ENCODE results near the gene CCT4. TPM values are rescaled to one million over a fixed set of nuclear protein-coding genes. Genes with fewer than 3 reads are reported as not detected.

The CCT4 gene
- total RNA-seq, 1 experiment from 2014 or later = 348 TPM

DNA sequence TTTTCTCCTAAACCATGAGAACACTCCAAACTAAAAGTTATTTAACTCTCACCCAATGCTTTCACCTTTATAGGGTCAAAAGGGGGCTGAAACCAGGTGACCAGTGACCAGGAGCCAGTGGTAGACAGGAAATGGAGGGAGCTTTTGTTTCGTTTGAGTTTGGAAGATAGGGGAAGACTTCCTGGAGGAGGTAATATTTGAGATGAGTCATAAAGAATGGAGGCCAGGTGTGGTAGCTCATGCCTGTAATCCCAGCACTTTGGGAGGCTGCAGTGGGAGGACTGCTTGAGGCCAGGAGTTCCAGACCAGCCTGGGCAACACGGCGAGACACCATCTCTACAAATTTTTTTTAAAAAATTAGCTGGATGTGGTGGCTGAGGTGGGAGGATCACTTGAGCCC, 43.1 kb downstream of the CCT4 start:
- H3K36me3 ChIP-seq (ENCODE audit: insufficient read depth, low read length, poor library complexity, severe bottlenecking) = no peaks in the 10 kb centered on the region
- no peaks in the 10 kb centered on the region for H3K4me1 ChIP-seq (ENCODE audit: insufficient read depth, low read length, poor library complexity, severe bottlenecking)
- no peaks in the 10 kb centered on the region for H3K9me3 ChIP-seq (ENCODE audit: low read depth, low read length, poor library complexity, severe bottlenecking)
- TF ChIP-seq, protein P1, sequence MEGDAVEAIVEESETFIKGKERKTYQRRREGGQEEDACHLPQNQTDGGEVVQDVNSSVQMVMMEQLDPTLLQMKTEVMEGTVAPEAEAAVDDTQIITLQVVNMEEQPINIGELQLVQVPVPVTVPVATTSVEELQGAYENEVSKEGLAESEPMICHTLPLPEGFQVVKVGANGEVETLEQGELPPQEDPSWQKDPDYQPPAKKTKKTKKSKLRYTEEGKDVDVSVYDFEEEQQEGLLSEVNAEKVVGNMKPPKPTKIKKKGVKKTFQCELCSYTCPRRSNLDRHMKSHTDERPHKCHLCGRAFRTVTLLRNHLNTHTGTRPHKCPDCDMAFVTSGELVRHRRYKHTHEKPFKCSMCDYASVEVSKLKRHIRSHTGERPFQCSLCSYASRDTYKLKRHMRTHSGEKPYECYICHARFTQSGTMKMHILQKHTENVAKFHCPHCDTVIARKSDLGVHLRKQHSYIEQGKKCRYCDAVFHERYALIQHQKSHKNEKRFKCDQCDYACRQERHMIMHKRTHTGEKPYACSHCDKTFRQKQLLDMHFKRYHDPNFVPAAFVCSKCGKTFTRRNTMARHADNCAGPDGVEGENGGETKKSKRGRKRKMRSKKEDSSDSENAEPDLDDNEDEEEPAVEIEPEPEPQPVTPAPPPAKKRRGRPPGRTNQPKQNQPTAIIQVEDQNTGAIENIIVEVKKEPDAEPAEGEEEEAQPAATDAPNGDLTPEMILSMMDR (conservative IDR thresholded peaks at IDR 0.05; ENCODE audit: low read depth, low read length) = no peak
- TF ChIP-seq EZH2 (IDR thresholded peaks at IDR 0.05; ENCODE audit: borderline replicate concordance, low read depth, low read length, poor library complexity, severe bottlenecking) = no peak
- DNase-seq (ENCODE audit: low spot score) = no peak
- BruUV-seq (replicated peaks) = no TSS peak
- intact Hi-C loops (cut with micrococcal nuclease; ENCODE audit: unreplicated experiment) = no loop called here
- POLR2A ChIA-PET (ENCODE audit: low non-redundant PET) = no interaction called here
- no peaks in the 10 kb centered on the region for H3K27me3 ChIP-seq (replicated peaks; ENCODE audit: insufficient read depth, low read depth, low read length, poor library complexity)
- no peak overlapping the region for H3K4me3 ChIP-seq (ENCODE audit: low read depth, low read length, poor library complexity, severe bottlenecking)
- CTCF ChIA-PET = no interaction called here
- H3K27ac ChIP-seq (ENCODE audit: low read depth, low read length, poor library complexity, severe bottlenecking) = no peak overlapping the region

DNA sequence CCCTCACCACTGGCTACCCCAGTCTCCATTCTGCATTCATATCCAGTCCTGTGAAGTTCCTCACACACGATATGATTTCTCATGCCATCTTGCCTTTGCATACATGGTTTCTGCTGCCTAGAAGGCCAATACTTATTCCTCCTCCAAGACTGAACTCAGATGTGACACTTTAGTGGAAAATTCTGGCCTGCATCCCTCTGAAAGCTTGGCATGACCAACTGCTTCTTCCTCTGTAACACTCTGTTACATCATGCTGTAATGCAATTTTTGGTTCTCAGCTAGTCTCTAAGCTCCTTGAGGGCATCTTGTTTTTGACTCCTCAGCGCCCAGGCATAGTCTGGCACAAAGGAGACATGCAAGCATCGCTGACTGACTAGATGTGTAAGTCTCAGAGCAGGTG, 47.2 kb downstream of the CCT4 start:
- H3K27me3 ChIP-seq (replicated peaks; ENCODE audit: insufficient read depth, low read depth, low read length, poor library complexity) = no peaks in the 10 kb centered on the region
- no peaks in the 10 kb centered on the region for H3K36me3 ChIP-seq (ENCODE audit: insufficient read depth, low read length, poor library complexity, severe bottlenecking)
- H3K4me3 ChIP-seq (ENCODE audit: low read depth, low read length, poor library complexity, severe bottlenecking) = no peak overlapping the region
- CTCF ChIA-PET = no interaction called here
- no peaks in the 10 kb centered on the region for H3K4me1 ChIP-seq (ENCODE audit: insufficient read depth, low read length, poor library complexity, severe bottlenecking)
- no peak for DNase-seq (ENCODE audit: low spot score)
- BruUV-seq (replicated peaks) = no TSS peak
- no peaks in the 10 kb centered on the region for H3K9me3 ChIP-seq (ENCODE audit: low read depth, low read length, poor library complexity, severe bottlenecking)
- H3K27ac ChIP-seq (ENCODE audit: low read depth, low read length, poor library complexity, severe bottlenecking) = no peak overlapping the region
- intact Hi-C loops (cut with micrococcal nuclease; ENCODE audit: unreplicated experiment) = no loop called here
- POLR2A ChIA-PET (ENCODE audit: low non-redundant PET) = no interaction called here
- TF ChIP-seq EZH2 (IDR thresholded peaks at IDR 0.05; ENCODE audit: borderline replicate concordance, low read depth, low read length, poor library complexity, severe bottlenecking) = no peak
- TF ChIP-seq, protein P1 (conservative IDR thresholded peaks at IDR 0.05; ENCODE audit: low read depth, low read length) = no peak

DNA sequence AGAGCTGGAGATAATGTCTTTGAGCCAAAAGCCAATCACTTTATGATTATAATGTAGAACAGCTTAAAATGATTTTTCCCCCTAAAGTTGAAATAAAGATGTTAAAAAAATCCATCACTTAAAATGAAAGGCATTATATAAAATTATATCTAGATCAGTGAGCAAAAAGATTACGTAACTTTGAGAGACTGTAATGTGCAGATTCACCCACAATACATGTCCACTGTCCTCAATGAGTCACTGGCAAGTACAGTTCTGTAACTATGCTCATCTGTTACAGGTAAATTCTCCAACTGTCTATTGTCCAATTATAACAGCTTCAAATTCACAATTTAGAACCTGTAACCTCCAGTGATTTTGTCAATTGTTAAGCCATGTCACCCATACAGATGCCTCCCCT, 53.6 kb downstream of the CCT4 start:
- no peaks in the 10 kb centered on the region for H3K9me3 ChIP-seq (ENCODE audit: low read depth, low read length, poor library complexity, severe bottlenecking)
- H3K27me3 ChIP-seq (replicated peaks; ENCODE audit: insufficient read depth, low read depth, low read length, poor library complexity) = no peaks in the 10 kb centered on the region
- H3K27ac ChIP-seq (ENCODE audit: low read depth, low read length, poor library complexity, severe bottlenecking) = no peak overlapping the region
- no peak for DNase-seq (ENCODE audit: low spot score)
- no peaks in the 10 kb centered on the region for H3K36me3 ChIP-seq (ENCODE audit: insufficient read depth, low read length, poor library complexity, severe bottlenecking)
- no peak for TF ChIP-seq EZH2 (IDR thresholded peaks at IDR 0.05; ENCODE audit: borderline replicate concordance, low read depth, low read length, poor library complexity, severe bottlenecking)
- TF ChIP-seq, protein P1 (conservative IDR thresholded peaks at IDR 0.05; ENCODE audit: low read depth, low read length) = no peak
- H3K4me1 ChIP-seq (ENCODE audit: insufficient read depth, low read length, poor library complexity, severe bottlenecking) = no peaks in the 10 kb centered on the region
- intact Hi-C loops (cut with micrococcal nuclease; ENCODE audit: unreplicated experiment) = no loop called here
- H3K4me3 ChIP-seq (ENCODE audit: low read depth, low read length, poor library complexity, severe bottlenecking) = no peak overlapping the region
- ChIA-PET POLR2A (ENCODE audit: low non-redundant PET) (no interaction called here), CTCF (no interaction called here)
- no TSS peak for BruUV-seq (replicated peaks)
